ENCODE measurements around the gene C12orf56.
"Not testable (repeated sequence)": the region's sequence is repeated elsewhere in the genome, so short reads cannot be mapped to it uniquely, and the experiment has no call there.

Gene C12orf56

DNA sequence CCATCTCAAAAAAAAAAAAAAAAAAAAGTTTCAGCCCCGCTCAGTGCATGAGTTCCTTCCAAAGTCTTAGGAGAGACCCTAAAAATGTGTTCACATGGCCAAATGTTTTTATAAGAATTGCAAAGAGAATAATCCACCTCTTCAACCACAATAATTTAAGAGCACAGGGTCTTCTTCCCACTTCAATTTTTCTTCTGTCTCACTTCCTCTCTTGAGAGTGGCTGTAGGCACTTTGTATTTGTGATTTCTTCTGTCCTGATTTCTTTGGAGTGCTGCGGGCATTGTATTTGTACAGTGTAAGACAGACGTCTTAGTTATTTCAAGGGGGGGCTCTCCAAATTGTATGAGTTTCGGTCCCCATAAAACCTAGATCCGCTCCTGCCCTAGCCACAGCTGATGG is 58.3 kb downstream of the C12orf56 start:
- Histone ChIP-seq H3K4me2 (ENCODE audit: low read length) (no peak overlapping the region), H3K9ac (ENCODE audit: low read length) (no peak overlapping the region), H2BK5ac (ENCODE audit: low read length) (no peak overlapping the region), H2BK120ac (ENCODE audit: low read depth, low read length) (no peak overlapping the region), H3K18ac (ENCODE audit: low read length) (no peak overlapping the region), H4K5ac (ENCODE audit: low read length) (no peak overlapping the region), H2AK5ac (ENCODE audit: low read length) (no peak overlapping the region), H4K8ac (ENCODE audit: low read depth, low read length) (no peak overlapping the region), H3K4me1 (ENCODE audit: control insufficient read depth, low read depth, low read length) (no peaks in the 10 kb centered on the region), H3K27ac (ENCODE audit: low read depth, low read length) (no peak overlapping the region), H3K23ac (ENCODE audit: low read length) (no peak overlapping the region), H3K4me3 (ENCODE audit: low read length) (no peak overlapping the region), H3K36me3 (ENCODE audit: control insufficient read depth, insufficient read depth, low read length) (no peaks in the 10 kb centered on the region), H3K79me2 (ENCODE audit: control insufficient read depth, insufficient read depth, low read length) (no peaks in the 10 kb centered on the region), H2BK15ac (replicated peaks; ENCODE audit: low read depth) (no peak overlapping the region), H3K4ac (ENCODE audit: low read depth, low read length) (no peak overlapping the region), H3K79me1 (ENCODE audit: low read length) (no peaks in the 10 kb centered on the region), H3K27me3 (ENCODE audit: insufficient read depth, low read length, poor library complexity) (no peaks in the 10 kb centered on the region), H3K56ac (ENCODE audit: low read length) (no peak overlapping the region)
- WGBS (ENCODE audit: extremely low coverage, insufficient coverage, low lambda C conversion rate) = no CpG with 5 or more reads among the region's 5 CpGs
- no peak for DNase-seq

DNA sequence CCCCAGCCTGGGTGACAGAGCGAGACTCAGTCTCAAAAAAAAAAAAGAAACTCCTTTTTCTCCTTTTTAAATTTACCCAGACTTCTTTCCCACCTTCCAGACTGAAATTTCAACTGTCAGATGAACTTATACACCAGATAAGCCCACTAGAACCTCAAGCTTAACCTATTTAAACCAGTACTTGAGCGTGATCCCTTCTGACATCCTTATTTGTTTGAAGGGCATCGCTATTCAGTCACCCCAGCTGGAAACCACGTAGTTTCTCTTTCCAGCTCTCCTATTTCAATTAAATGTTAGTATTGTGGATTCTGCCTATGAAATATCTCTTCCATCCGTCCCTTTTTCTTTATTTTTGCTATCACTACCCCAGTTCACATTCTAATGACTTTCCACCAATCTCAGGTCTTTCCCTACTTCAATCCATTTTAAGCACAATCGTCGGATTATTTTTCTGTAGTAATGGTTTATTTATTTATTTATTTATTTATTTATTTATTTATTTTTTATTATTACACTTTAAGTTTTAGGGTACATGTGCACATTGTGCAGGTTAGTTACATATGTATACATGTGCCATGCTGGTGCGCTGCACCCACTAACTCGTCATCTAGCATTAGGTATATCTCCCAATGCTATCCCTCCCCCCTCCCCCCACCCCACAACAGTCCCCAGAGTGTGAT is 61.4 kb downstream of the C12orf56 start:
- not testable (repeated sequence) for H3K79me1 ChIP-seq (ENCODE audit: low read length)

DNA sequence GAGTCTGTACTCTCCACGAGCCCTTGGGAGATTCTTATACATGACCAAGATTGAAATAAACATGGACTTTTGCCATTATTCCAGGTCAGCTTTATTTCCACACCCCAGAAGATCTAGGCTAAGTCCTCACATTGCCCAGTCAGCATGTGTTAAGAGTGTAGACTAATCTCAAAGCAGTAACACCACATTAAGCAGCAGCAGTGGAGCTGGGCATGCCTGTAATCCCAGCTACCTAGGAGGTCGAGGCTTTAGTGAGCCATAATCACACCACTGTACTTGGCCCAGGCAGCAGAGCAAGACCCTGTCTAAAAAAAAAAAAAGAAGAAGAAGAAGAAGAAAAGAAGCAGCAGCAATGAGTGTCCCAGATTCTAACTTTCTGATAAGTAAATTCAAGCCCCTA is 65.5 kb downstream of the C12orf56 start:
- Histone ChIP-seq H3K4me3 (ENCODE audit: low read length) (no peak overlapping the region), H2BK120ac (ENCODE audit: low read depth, low read length) (no peak overlapping the region), H3K27ac (ENCODE audit: low read depth, low read length) (no peak overlapping the region), H2BK15ac (replicated peaks; ENCODE audit: low read depth) (no peak overlapping the region), H3K56ac (ENCODE audit: low read length) (no peak overlapping the region), H4K5ac (ENCODE audit: low read length) (no peak overlapping the region), H2AK5ac (ENCODE audit: low read length) (no peak overlapping the region), H2BK5ac (ENCODE audit: low read length) (no peak overlapping the region), H3K4me2 (ENCODE audit: low read length) (no peak overlapping the region), H3K27me3 (ENCODE audit: insufficient read depth, low read length, poor library complexity) (no peaks in the 10 kb centered on the region), H3K23ac (ENCODE audit: low read length) (no peak overlapping the region), H3K36me3 (ENCODE audit: control insufficient read depth, insufficient read depth, low read length) (no peaks in the 10 kb centered on the region), H3K4me1 (ENCODE audit: control insufficient read depth, low read depth, low read length) (no peaks in the 10 kb centered on the region), H3K18ac (ENCODE audit: low read length) (no peak overlapping the region), H3K79me2 (ENCODE audit: control insufficient read depth, insufficient read depth, low read length) (no peaks in the 10 kb centered on the region), H3K4ac (ENCODE audit: low read depth, low read length) (no peak overlapping the region), H3K79me1 (ENCODE audit: low read length) (no peaks in the 10 kb centered on the region), H3K9ac (ENCODE audit: low read length) (no peak overlapping the region), H4K8ac (ENCODE audit: low read depth, low read length) (no peak overlapping the region)
- no peak for DNase-seq
- no CpG with 5 or more reads among the region's 2 CpGs for WGBS (ENCODE audit: extremely low coverage, insufficient coverage, low lambda C conversion rate)

More for the DNA sequence above, 61.4 kb downstream of the C12orf56 start:
- H3K4me2 ChIP-seq (ENCODE audit: low read length); H2AK5ac ChIP-seq (ENCODE audit: low read length); H3K36me3 ChIP-seq (ENCODE audit: control insufficient read depth, insufficient read depth, low read length); H3K27me3 ChIP-seq (ENCODE audit: insufficient read depth, low read length, poor library complexity); H3K4me1 ChIP-seq (ENCODE audit: control insufficient read depth, low read depth, low read length); H3K23ac ChIP-seq (ENCODE audit: low read length); H2BK5ac ChIP-seq (ENCODE audit: low read length); H3K27ac ChIP-seq (ENCODE audit: low read depth, low read length); H3K4ac ChIP-seq (ENCODE audit: low read depth, low read length); DNase-seq; H2BK120ac ChIP-seq (ENCODE audit: low read depth, low read length); H3K79me2 ChIP-seq (ENCODE audit: control insufficient read depth, insufficient read depth, low read length); H2BK15ac ChIP-seq (replicated peaks; ENCODE audit: low read depth); H3K4me3 ChIP-seq (ENCODE audit: low read length); H4K8ac ChIP-seq (ENCODE audit: low read depth, low read length); H3K9ac ChIP-seq (ENCODE audit: low read length); H3K56ac ChIP-seq (ENCODE audit: low read length); H3K18ac ChIP-seq (ENCODE audit: low read length); H4K5ac ChIP-seq (ENCODE audit: low read length): not testable (repeated sequence)
- no CpG with 5 or more reads among the region's 9 CpGs for WGBS (ENCODE audit: extremely low coverage, insufficient coverage, low lambda C conversion rate)

DNA sequence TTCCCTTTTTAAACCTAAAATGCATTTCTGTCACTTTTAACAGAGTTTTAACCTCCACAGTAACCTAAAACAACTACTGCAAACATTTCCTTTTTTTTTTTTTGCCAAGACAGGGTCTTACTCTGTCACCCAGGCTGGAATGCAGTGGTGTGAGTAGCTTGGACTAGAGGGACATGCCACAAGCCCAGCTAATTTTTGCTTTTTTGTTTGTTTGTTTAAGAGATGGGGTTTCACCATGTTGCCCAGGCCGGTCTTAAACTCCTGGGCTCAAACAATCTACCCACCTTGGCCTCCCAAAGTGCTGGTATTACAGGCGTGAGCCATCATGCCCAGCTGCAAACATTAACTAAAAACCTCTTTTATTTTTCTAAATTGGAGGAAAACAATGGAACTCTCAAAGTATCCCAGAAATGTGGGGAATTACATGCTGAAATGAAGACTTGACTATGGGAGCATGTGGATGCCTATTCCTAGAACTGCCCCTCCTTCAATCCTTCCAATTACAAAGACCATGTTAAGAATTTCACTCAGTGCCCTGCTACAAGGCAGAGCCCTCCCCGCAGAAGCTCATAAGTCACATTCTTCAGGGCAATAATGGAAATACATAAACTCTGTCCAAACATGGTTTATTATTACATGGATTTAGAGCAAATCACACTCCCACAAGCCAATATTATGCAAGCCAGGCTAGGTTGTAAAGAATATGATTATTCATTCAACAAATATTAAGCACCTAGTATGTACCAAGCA is 66.9 kb downstream of the C12orf56 start:
- Histone ChIP-seq H2BK15ac (replicated peaks; ENCODE audit: low read depth) (no peak overlapping the region), H3K79me2 (ENCODE audit: control insufficient read depth, insufficient read depth, low read length) (no peaks in the 10 kb centered on the region), H2AK5ac (ENCODE audit: low read length) (no peak overlapping the region), H3K4ac (ENCODE audit: low read depth, low read length) (no peak overlapping the region), H4K8ac (ENCODE audit: low read depth, low read length) (no peak overlapping the region), H3K56ac (ENCODE audit: low read length) (no peak overlapping the region), H2BK5ac (ENCODE audit: low read length) (no peak overlapping the region), H4K5ac (ENCODE audit: low read length) (no peak overlapping the region), H3K4me3 (ENCODE audit: low read length) (no peak overlapping the region), H3K27me3 (ENCODE audit: insufficient read depth, low read length, poor library complexity) (no peaks in the 10 kb centered on the region), H3K4me1 (ENCODE audit: control insufficient read depth, low read depth, low read length) (no peaks in the 10 kb centered on the region), H3K4me2 (ENCODE audit: low read length) (no peak overlapping the region), H2BK120ac (ENCODE audit: low read depth, low read length) (no peak overlapping the region), H3K18ac (ENCODE audit: low read length) (no peak overlapping the region), H3K9ac (ENCODE audit: low read length) (no peak overlapping the region), H3K79me1 (ENCODE audit: low read length) (no peaks in the 10 kb centered on the region), H3K36me3 (ENCODE audit: control insufficient read depth, insufficient read depth, low read length) (no peaks in the 10 kb centered on the region), H3K23ac (ENCODE audit: low read length) (no peak overlapping the region), H3K27ac (ENCODE audit: low read depth, low read length) (no peak overlapping the region)
- WGBS (ENCODE audit: extremely low coverage, insufficient coverage, low lambda C conversion rate) = no CpG with 5 or more reads among the region's 3 CpGs
- peak; percentile 54 for DNase-seq

DNA sequence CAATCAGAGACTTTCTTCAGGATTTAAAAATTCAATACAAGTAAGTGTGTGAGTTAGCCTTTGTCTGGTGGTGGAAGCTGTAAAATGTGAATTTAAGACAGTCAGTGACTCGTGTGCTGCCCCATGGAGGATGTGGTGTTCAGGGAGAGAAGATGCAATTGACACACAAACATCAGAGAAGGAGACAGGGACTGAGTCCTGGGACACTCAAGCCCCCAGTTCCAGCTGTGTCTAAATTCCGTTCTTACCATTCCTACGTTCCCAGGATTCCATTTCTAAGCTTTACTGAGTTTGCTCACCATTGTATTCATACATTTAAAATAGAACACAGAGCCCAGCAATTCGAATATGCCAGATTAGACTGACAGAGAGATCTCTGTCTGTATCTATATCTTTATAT is 67.6 kb downstream of the C12orf56 start:
- Histone ChIP-seq H3K36me3 (ENCODE audit: control insufficient read depth, insufficient read depth, low read length) (no peaks in the 10 kb centered on the region), H4K8ac (ENCODE audit: low read depth, low read length) (no peak overlapping the region)
- WGBS (ENCODE audit: extremely low coverage, insufficient coverage, low lambda C conversion rate) = no CpG with 5 or more reads among the region's 4 CpGs

More for the DNA sequence above, 67.6 kb downstream of the C12orf56 start:
- no peak overlapping the region for H3K4me3 ChIP-seq (ENCODE audit: low read length)
- no peak overlapping the region for H2BK5ac ChIP-seq (ENCODE audit: low read length)
- no peak overlapping the region for H2AK5ac ChIP-seq (ENCODE audit: low read length)
- H3K27me3 ChIP-seq (ENCODE audit: insufficient read depth, low read length, poor library complexity) = no peaks in the 10 kb centered on the region
- H3K18ac ChIP-seq (ENCODE audit: low read length) = no peak overlapping the region
- H3K56ac ChIP-seq (ENCODE audit: low read length) = no peak overlapping the region
- no peak for DNase-seq
- no peaks in the 10 kb centered on the region for H3K79me2 ChIP-seq (ENCODE audit: control insufficient read depth, insufficient read depth, low read length)
- H3K79me1 ChIP-seq (ENCODE audit: low read length) = no peaks in the 10 kb centered on the region
- H3K4me1 ChIP-seq (ENCODE audit: control insufficient read depth, low read depth, low read length) = no peaks in the 10 kb centered on the region
- no peak overlapping the region for H3K9ac ChIP-seq (ENCODE audit: low read length)
- H2BK120ac ChIP-seq (ENCODE audit: low read depth, low read length) = no peak overlapping the region
- no peak overlapping the region for H3K23ac ChIP-seq (ENCODE audit: low read length)
- no peak overlapping the region for H4K5ac ChIP-seq (ENCODE audit: low read length)
- H3K4me2 ChIP-seq (ENCODE audit: low read length) = no peak overlapping the region
- no peak overlapping the region for H3K4ac ChIP-seq (ENCODE audit: low read depth, low read length)
- H3K27ac ChIP-seq (ENCODE audit: low read depth, low read length) = no peak overlapping the region
- H2BK15ac ChIP-seq (replicated peaks; ENCODE audit: low read depth) = no peak overlapping the region
